ENCODE data around the gene NCK2.

DNA sequence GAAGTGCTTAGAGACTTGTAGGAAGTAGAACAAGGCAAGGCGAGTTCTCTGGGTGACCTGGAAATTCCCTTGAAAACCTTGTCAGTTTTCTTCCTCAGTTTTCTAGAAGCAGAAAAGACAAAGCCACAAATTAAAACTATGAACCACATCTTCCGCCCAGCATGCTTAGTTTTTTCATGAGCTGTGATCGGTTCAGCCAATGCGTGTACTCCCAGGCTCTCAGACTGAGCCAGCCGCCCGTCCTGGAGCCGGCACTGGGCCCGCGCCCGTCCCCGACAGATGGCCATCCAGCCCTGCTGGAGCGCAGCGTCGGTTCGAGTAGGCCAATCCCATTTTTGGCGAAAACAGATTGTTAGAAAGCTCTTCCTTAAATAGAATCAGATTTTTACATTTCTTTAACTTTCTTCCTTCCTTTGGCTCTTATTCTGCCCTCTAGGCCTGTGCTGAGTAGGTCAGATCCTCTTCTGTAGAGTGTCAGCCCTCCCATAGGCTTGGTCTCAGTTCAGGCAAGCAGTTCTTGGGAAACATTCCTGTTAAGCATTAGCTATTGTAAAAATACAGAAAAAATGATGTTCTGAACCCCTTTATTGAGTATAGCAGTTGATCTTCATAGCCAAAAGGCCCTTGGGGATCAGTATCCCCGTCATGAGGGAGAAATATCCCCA, 112.5 kb downstream of the NCK2 start:
- TF ChIP-seq YY1 (IDR thresholded peaks at IDR 0.05; ENCODE audit: insufficient read depth, insufficient read length) = no peak
- no peak for TF ChIP-seq ZNF274 (IDR thresholded peaks at IDR 0.05; ENCODE audit: low read depth, low read length)
- TF ChIP-seq SUZ12 (IDR thresholded peaks at IDR 0.05; ENCODE audit: extremely low read depth, insufficient read depth, insufficient read length) = no peak
